Stimulated activated naive CD4-positive, alpha-beta T cell treated with Interleukin-2 at 50 U/mL for 16 hours (primary cell): ENCODE data around the gene MTCL1.

Source experiments
- DNase-seq: peaks from one replicate; lab custom pipeline; 2025; lab: John Stamatoyannopoulos, UW

The MTCL1 gene

GRCh38 chr18:8794156-8794933 lies 89.0 kb downstream of the MTCL1 start:
- DNase-seq = no peak

DNA sequence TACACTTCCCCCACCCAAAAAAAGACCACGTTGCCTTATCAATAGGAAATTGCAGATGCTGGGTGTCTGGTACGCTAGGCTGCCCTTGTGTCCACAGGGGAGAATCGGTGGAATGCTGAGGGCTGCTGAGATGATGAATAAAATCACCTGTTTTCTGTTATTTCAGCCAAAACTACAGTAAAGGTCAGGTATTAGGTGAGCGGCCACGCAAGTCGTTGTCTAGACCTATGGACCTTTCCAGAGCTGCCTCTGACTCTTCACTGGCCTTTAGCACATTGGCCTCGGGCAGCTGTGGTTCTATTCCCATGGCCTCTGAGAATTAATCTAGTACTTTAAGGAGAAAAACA lies 89.6 kb downstream of the MTCL1 start:
- DNase-seq = no peak

- DNase-seq = no peak
Measured at GRCh38 chr18:8795586-8796325, 90.4 kb downstream of the MTCL1 start.

DNA sequence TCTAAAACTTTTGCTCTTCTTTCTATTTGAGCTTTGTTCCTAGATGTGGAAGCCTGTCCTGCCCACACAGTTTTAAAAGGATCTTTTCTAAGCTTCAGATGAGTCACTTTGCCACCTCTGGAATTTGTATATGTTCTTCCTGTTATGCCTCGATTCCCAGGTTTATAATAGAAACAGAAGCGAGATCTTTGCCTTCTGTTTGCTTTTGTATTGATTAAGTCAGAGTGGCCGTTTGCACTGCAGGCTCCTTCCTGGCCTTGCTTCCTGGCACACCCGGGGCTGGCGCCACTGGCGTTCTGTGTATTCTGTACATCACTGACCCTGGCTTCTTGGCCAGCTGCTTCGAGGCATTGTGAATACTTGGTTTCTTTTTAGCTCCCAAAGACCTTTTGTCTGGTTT lies 91.8 kb downstream of the MTCL1 start:
- no peak for DNase-seq

GRCh38 chr18:8799001-8799400 lies 93.6 kb downstream of the MTCL1 start:
- DNase-seq = no peak

GRCh38 chr18:8799596-8800441 lies 94.5 kb downstream of the MTCL1 start:
- DNase-seq = no peak

DNA sequence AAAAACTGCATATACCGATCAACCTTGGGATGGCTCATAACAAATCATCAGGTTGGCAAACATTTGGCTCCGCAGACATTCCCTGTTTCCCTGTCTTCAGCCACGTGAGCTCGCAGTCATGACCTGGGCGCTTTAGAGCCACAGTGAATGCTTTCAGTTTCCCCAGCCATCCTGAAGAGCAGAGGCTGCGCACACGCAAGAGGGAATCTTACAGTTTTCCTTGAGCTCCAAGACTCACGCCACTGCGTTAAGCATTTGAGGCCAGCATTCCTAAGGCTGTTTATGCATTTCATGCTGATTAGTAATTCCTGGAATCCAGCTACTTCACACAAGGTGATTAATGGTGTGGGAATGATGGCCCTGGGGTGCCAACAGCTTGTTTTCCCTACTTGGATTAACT lies 95.1 kb downstream of the MTCL1 start:
- no peak for DNase-seq

DNA sequence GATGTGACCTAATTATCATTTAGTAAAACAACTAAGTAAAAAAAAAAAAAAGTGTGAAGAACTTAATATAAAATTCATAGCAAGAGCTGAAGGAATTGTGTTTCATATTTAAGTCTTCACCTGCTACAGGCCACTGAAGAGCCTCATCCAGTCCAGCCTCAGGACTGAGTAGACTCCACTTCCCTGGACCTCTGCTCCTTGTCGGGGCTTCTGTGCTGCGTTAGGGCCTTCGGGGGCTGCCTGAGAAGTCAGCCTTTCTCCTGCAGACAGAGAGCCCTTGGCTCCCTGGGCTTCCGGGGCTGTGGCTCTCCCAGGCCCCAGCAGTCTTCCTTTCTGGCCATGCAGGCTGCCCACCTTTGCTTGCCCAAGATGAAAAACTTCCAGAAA lies 95.5 kb downstream of the MTCL1 start:
- no peak for DNase-seq

GRCh38 chr18:8801263-8801901 lies 96.0 kb downstream of the MTCL1 start:
- DNase-seq = no peak

GRCh38 chr18:8802017-8802672 lies 96.8 kb downstream of the MTCL1 start:
- no peak for DNase-seq

DNA sequence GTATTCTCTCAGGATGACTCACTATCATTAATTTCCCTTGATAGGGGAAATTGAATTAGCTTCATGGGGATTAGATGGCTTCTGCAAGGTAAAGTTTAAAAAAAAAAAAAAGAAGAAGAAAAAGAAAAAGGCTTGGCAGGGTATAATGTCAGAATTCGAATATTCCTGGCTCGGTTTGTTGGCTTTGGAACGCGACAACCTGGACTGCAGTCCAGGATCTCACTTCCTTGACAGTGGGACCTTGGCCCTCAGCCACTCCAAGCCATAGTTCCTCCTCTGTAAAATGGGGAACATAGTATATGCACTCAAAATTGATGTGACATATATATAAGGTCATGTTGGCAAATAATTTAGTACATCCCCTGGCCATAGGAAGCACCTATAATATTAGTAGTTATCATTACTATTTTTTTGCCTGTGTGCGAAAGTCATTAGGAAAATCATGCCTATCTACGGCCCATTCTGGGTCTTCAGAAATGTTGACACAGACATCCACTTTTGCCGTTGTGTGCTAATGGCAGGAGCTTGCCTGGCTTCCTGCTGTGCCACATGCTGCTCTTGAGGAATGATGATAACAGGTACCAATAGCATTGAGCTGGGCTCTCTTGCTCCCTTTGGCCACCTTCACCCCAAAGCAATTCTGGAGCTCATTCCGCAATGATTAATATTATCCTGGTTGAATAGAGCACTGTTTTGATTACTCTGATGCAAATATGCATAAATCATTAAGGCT lies 97.9 kb downstream of the MTCL1 start:
- DNase-seq = no peak

DNA sequence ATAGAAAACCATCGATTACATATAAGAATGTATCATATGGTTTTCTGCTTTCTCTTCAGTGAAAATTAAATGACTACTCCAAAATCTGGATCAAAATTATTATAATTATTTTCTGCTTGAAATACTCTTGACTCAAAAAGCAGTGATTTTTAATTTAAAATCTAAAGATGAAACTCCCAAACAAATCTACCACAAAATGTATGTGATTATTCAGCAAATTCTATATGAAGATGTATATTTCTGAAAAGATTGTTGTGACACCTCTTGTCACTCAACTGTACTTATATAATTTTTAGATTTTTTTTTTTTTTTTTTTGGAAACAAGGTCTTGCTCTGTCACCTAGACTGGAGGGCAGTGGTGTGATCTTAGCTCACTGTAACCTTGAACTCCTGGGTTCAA lies 98.6 kb downstream of the MTCL1 start:
- DNase-seq = no peak

DNA sequence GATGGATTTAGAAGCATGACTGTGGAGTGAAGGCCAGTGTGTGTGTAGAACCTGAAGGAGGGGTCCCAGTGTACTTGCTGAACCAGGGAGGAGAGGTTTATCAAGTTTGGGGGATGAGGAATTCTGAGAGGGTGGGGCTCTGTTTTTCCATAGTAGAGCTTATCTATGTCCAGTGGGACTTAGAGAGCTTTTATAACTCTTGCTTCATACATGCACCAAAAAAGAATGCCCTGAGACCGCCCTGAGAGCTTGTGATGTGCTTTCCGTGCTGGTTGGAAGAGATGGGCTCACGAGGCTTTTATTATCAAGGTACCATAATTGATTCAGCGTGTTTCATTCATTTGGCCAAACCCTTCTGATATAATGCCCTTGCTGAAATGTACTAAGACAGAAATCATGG lies 100.2 kb downstream of the MTCL1 start:
- DNase-seq = no peak

- no peak for DNase-seq
Measured at GRCh38 chr18:8806100-8806797, 100.9 kb downstream of the MTCL1 start.

- DNase-seq = no peak
Measured at GRCh38 chr18:8806798-8807487, 101.6 kb downstream of the MTCL1 start.

GRCh38 chr18:8807488-8807805 lies 102.1 kb downstream of the MTCL1 start:
- DNase-seq = no peak

DNA sequence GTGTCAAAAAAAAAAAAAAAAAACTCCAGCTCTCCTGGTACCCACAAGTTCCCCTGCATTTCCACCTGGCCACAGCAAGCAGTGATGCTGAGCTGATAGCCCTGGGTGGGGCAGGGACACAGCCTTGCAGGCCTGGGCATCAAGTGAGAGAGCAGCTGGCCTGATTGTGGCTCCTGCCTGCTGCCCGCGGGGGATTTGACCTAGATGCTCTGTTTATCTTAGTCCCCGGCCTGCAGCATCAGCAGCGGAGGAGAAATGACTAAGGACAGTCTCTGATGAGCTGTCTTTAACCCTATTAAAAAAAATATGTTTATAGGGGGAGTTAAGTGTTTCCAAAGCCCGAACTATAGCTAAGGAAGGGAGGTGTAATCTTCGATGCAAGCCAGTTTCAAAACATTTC lies 102.6 kb downstream of the MTCL1 start:
- no peak for DNase-seq

DNA sequence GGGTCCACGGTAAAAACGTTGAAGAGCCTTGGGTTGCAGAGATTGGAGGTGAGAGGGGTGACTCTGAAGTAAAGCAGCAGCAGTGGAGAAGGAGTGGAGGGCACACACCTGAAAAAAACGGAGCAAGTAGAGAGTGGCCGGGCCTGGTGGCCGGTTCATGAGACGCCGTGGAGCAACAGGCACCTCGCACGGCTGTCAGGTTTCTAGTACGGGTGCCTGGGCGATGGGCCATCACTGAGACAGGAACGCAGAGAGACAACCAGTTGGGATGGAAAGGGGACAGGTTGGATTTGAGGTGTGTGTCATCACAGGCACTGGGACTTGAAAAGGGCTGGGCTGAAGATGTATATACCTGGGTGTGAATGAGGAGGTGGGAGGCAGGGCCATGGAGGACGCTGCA lies 104.2 kb downstream of the MTCL1 start:
- no peak for DNase-seq

GRCh38 chr18:8810157-8810556 lies 104.8 kb downstream of the MTCL1 start:
- DNase-seq = no peak

DNA sequence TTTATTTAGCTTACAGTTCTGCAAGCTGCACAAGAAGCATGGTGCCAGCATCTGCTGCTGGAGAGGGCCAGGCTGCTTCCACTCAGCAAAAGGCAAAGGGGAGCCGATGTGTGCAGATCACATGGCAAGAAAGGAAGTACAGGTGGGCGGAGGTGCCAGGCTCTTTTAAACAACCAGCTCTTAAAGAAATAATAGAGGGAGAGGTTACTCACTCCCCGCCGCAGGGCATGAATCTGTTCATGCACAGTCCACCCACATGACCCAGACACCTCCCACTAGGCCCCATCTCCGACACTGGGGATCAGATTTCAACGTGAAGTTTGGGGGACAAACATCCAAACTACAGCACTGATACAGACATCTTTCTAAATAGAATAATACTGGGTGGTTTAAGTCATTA lies 105.8 kb downstream of the MTCL1 start:
- DNase-seq = no peak
